PC-3 (cell line): ENCODE results near the gene PKIG.

Experiments used
- CTCF ChIP-seq: fragments of 300-600 bp; sonication (generic); conservative IDR thresholded peaks from 2 replicates; pipeline ENCODE4 v1.5.1; 2017; ENCODE audit warnings: antibody characterized with exemption, low read depth, mild to moderate bottlenecking, low read length
- EZH2 ChIP-seq: fragments of 300-600 bp; sonication (generic); IDR thresholded peaks from one replicate; pipeline ENCODE4 v1.6.1; 2017; ENCODE audit warnings: antibody characterized with exemption, mild to moderate bottlenecking, low read length; ENCODE audit not compliant: unreplicated experiment
- EZH2phosphoT487 ChIP-seq: fragments of 300-600 bp; sonication (generic); IDR thresholded peaks from 2 replicates; pipeline ENCODE4 v1.6.1; 2018; ENCODE audit warnings: mild to moderate bottlenecking, antibody characterized with exemption, low read length, borderline replicate concordance

- TF ChIP-seq CTCF (no peak), EZH2 (no peak), EZH2phosphoT487 (no peak)
Observed at GRCh38 chr20:44648579-44648978, 66.2 kb downstream of the PKIG start.
